Measurements from ENCODE around the gene DNM3.
A peak's percentile ranks its signal among the peaks of the same experiment; 100 is the strongest.

Gene DNM3

GRCh38 chr1:172185211-172185610 lies 343.9 kb downstream of the DNM3 start:
- DNase-seq, result peak; percentile 33 to 66 (median 64)

GRCh38 chr1:172185996-172186395 lies 344.7 kb downstream of the DNM3 start:
- no peak for DNase-seq

GRCh38 chr1:172201572-172201971 lies 360.3 kb downstream of the DNM3 start:
- DNase-seq, result no peak

GRCh38 chr1:172203135-172203823 lies 362.0 kb downstream of the DNM3 start:
- no peak for DNase-seq

- DNase-seq, result no peak
Observed at GRCh38 chr1:172203902-172204301, 362.6 kb downstream of the DNM3 start.

- no peak for DNase-seq
Observed at GRCh38 chr1:172206256-172206655, 365.0 kb downstream of the DNM3 start.

GRCh38 chr1:172208635-172209034 lies 367.3 kb downstream of the DNM3 start:
- DNase-seq, result no peak

GRCh38 chr1:172211221-172211620 lies 369.9 kb downstream of the DNM3 start:
- no peak for DNase-seq

- DNase-seq, result no peak
Observed at GRCh38 chr1:172212124-172212523, 370.8 kb downstream of the DNM3 start.

GRCh38 chr1:172215006-172215405 lies 373.7 kb downstream of the DNM3 start:
- no peak for DNase-seq

- no peak for DNase-seq
Observed at GRCh38 chr1:172219966-172220365, 378.7 kb downstream of the DNM3 start.

GRCh38 chr1:172220376-172220775 lies 379.1 kb downstream of the DNM3 start:
- no peak for DNase-seq

GRCh38 chr1:172221436-172221835 lies 380.1 kb downstream of the DNM3 start:
- no peak for DNase-seq

- DNase-seq, result peak; percentile 6 to 19 (median 10)
Observed at GRCh38 chr1:172224871-172225270, 383.6 kb downstream of the DNM3 start.

GRCh38 chr1:172229942-172230341 lies 388.6 kb downstream of the DNM3 start:
- no peak for DNase-seq

- DNase-seq, result no peak
Observed at GRCh38 chr1:172230526-172230925, 389.2 kb downstream of the DNM3 start.

- DNase-seq, result no peak
Observed at GRCh38 chr1:172236958-172237357, 395.7 kb downstream of the DNM3 start.

- DNase-seq, result no peak
Observed at GRCh38 chr1:172238158-172238557, 396.9 kb downstream of the DNM3 start.

- no peak for DNase-seq
Observed at GRCh38 chr1:172238965-172239364, 397.7 kb downstream of the DNM3 start.

- DNase-seq, result no peak
Observed at GRCh38 chr1:172239901-172240300, 398.6 kb downstream of the DNM3 start.

GRCh38 chr1:172241540-172241939 lies 400.2 kb downstream of the DNM3 start:
- DNase-seq, result no peak

- DNase-seq, result peak in 1 of 3 donors; percentile 15
Observed at GRCh38 chr1:172244865-172245264, 403.6 kb downstream of the DNM3 start.

GRCh38 chr1:172245788-172246187 lies 404.5 kb downstream of the DNM3 start:
- DNase-seq, result no peak

GRCh38 chr1:172246521-172247390 lies 405.5 kb downstream of the DNM3 start:
- DNase-seq, result peak in 1 of 3 donors; percentile 6

All from suppressor macrophage treated with lipopolysaccharide for 1 hour (primary cell).